Hepatocyte (in vitro differentiated cells): ENCODE data around the gene PRRT1B. TPM values are rescaled to one million over a fixed set of nuclear protein-coding genes. Genes with fewer than 3 reads are reported as not detected.

Experiments
- DNase-seq: peaks from one replicate; pipeline ENCODE4 v3.0.0-alpha.2; 2016; ENCODE audit warnings: low spot score
- H2AFZ ChIP-seq: fragments of 200-600 bp; sonication (generic); 2 replicates; pipeline ENCODE4 v1.6.0; 2016; ENCODE audit warnings: antibody characterized with exemption, mild to moderate bottlenecking
- H3K27ac ChIP-seq: fragments of 200-600 bp; sonication (generic); 2 replicates; pipeline ENCODE4 v1.5.1; 2016; ENCODE audit warnings: mild to moderate bottlenecking
- H3K27me3 ChIP-seq: fragments of 200-600 bp; sonication (generic); 2 replicates; pipeline ENCODE4 v1.6.1; 2016
- H3K36me3 ChIP-seq: fragments of 200-600 bp; sonication (generic); replicated peaks from 2 replicates; pipeline ENCODE4 v1.5.1; 2016; ENCODE audit warnings: low read depth; ENCODE audit not compliant: insufficient read depth
- H3K4me1 ChIP-seq: fragments of 200-600 bp; sonication (generic); 2 replicates; pipeline ENCODE4 v1.5.1; 2016; ENCODE audit warnings: mild to moderate bottlenecking, moderate library complexity; ENCODE audit not compliant: insufficient read depth
- H3K4me2 ChIP-seq: fragments of 200-600 bp; sonication (generic); 2 replicates; pipeline ENCODE4 v1.6.0; 2016
- H3K4me3 ChIP-seq: fragments of 200-600 bp; sonication (generic); 2 replicates; pipeline ENCODE4 v1.5.1; 2016; ENCODE audit warnings: mild to moderate bottlenecking
- H3K79me2 ChIP-seq: fragments of 200-600 bp; sonication (generic); 2 replicates; pipeline ENCODE4 v1.6.0; 2017; ENCODE audit warnings: mild to moderate bottlenecking
- H3K9me2 ChIP-seq: fragments of 200-600 bp; sonication (generic); replicated peaks from 2 replicates; pipeline ENCODE4 v1.6.0; 2017; ENCODE audit warnings: mild to moderate bottlenecking; ENCODE audit not compliant: insufficient read depth
- H3K9me3 ChIP-seq: fragments of 200-600 bp; sonication (generic); 2 replicates; pipeline ENCODE4 v1.5.1; 2016; ENCODE audit warnings: low read depth, mild to moderate bottlenecking
- H4K20me1 ChIP-seq: fragments of 200-600 bp; sonication (generic); 2 replicates; pipeline ENCODE4 v1.6.0; 2016; ENCODE audit warnings: mild to moderate bottlenecking; ENCODE audit not compliant: insufficient read depth, poor library complexity, severe bottlenecking
- CTCF ChIP-seq: fragments of 200-600 bp; sonication (generic); IDR thresholded peaks from 2 replicates; pipeline ENCODE4 v1.5.1; 2016; ENCODE audit warnings: antibody characterized with exemption, mild to moderate bottlenecking; ENCODE audit not compliant: poor library complexity
- EZH2 ChIP-seq: fragments of 200-600 bp; sonication (generic); IDR thresholded peaks from 2 replicates; pipeline ENCODE4 v1.6.1; 2016; ENCODE audit warnings: antibody characterized with exemption, mild to moderate bottlenecking, borderline replicate concordance
- EZH2phosphoT487 ChIP-seq: fragments of 200-600 bp; sonication (generic); IDR thresholded peaks from one replicate; pipeline ENCODE4 v1.6.1; 2018; ENCODE audit warnings: antibody characterized with exemption, mild to moderate bottlenecking, low read depth, moderate library complexity; ENCODE audit not compliant: unreplicated experiment, severe bottlenecking
- WGBS: methylation state at CpG from one replicate; pipeline ENCODE4 v1.1.6; 2016; ENCODE audit warnings: low lambda C conversion rate; ENCODE audit errors: missing lambda C conversion rate; 5-methylcytosine and 5-hydroxymethylcytosine counted together
- polyA plus RNA-seq: library from polyadenylated mRNA; unstranded; fragments of >200 nt; fragmentation: Nextera tagmentation; extraction: Ambion mirVana; gene quantifications from 2 replicates; pipeline ENCODE4 v1.2.1, GENCODE V29; 2016
- total RNA-seq: library from RNA; depleted of rRNA; stranded (reverse); fragments of >200 nt; gene quantifications from 2 replicates; pipeline ENCODE4 v1.2.3, GENCODE V29; 2014

PRRT1B gene
- total and polyA plus RNA-seq, 2 experiments from 2014 or later = 0.17 to 1.4 TPM

GRCh38 chr9:131590907-131591844, 45.9 kb downstream of the PRRT1B start:
- WGBS = 77% methylated on average over 21 of the region's 21 CpGs
- no peaks in the 10 kb centered on the region for H3K9me2 ChIP-seq
- no peak overlapping the region for H2AFZ ChIP-seq
- TF ChIP-seq CTCF (peak; percentile 76), EZH2phosphoT487 (no peak), EZH2 (no peak)
- no peaks in the 10 kb centered on the region for H3K4me1 ChIP-seq
- H4K20me1 ChIP-seq = no peaks in the 10 kb centered on the region
- H3K4me2 ChIP-seq = no peak overlapping the region
- no peaks in the 10 kb centered on the region for H3K79me2 ChIP-seq
- H3K4me3 ChIP-seq = no peak overlapping the region
- H3K36me3 ChIP-seq = no peaks in the 10 kb centered on the region
- no peak overlapping the region for H3K27ac ChIP-seq
- DNase-seq = peak; percentile 89
- H3K27me3 ChIP-seq = no peaks in the 10 kb centered on the region
- no peaks in the 10 kb centered on the region for H3K9me3 ChIP-seq

GRCh38 chr9:131591845-131592208, 46.5 kb downstream of the PRRT1B start:
- Histone ChIP-seq H2AFZ (no peak overlapping the region), H3K79me2 (no peaks in the 10 kb centered on the region), H3K9me3 (no peaks in the 10 kb centered on the region), H3K4me2 (no peak overlapping the region), H3K9me2 (no peaks in the 10 kb centered on the region), H3K36me3 (no peaks in the 10 kb centered on the region), H3K27me3 (no peaks in the 10 kb centered on the region), H3K27ac (no peak overlapping the region), H3K4me1 (no peaks in the 10 kb centered on the region), H4K20me1 (no peaks in the 10 kb centered on the region), H3K4me3 (no peak overlapping the region)
- no peak for DNase-seq
- WGBS = 71% methylated on average over 6 of the region's 6 CpGs
- TF ChIP-seq EZH2phosphoT487 (no peak), EZH2 (no peak), CTCF (no peak)

DNA sequence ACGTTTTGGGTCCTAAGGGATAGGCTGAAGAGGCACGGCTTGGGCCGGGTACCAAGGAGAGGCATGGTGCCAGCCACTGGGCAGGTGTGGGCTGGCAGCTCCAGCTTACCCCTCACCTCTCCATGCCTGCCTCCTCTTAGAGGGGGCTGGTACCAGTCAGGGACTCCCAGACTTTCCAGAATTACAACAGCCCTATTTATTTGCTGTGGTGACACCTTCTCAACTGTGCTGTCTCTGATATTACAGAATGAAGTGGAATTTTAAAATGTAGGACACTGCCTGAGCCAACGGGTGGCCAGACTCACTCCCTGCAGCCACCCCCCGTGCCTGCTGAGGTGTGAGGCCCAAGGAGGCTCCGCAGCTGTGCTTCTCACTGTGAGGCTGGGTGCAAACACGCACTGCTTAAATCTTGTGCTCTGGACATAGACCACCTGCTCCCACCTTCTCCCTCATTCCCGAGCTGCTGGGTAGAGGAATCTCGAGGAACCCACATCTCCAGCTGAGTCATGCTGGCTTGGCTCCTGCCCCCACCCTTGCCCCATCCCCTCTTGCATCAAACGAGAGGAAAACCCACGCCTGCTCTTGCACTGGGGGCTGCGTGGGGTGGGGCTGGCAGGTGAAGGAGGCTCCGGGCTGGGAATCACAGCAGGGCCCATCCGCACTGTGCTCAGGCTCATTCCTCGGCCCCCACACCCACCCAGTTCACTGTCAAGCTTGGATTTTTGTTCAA, 47.9 kb downstream of the PRRT1B start:
- H3K4me2 ChIP-seq = no peak overlapping the region
- H3K9me3 ChIP-seq = no peaks in the 10 kb centered on the region
- no peak overlapping the region for H3K4me3 ChIP-seq
- H3K9me2 ChIP-seq = no peaks in the 10 kb centered on the region
- H2AFZ ChIP-seq = no peak overlapping the region
- no peaks in the 10 kb centered on the region for H3K27me3 ChIP-seq
- no peak overlapping the region for H3K27ac ChIP-seq
- no peak for DNase-seq
- H3K36me3 ChIP-seq = no peaks in the 10 kb centered on the region
- H3K79me2 ChIP-seq = no peaks in the 10 kb centered on the region
- H4K20me1 ChIP-seq = no peaks in the 10 kb centered on the region
- WGBS = 92% methylated on average over 15 of the region's 15 CpGs
- TF ChIP-seq CTCF (no peak), EZH2phosphoT487 (no peak), EZH2 (no peak)
- H3K4me1 ChIP-seq = no peaks in the 10 kb centered on the region
